Activated B cell treated with CpG ODN at 0.5 μM for 24 hours (primary cell): Measurements from ENCODE around the gene PI4K2A. TPM values are rescaled to one million over a fixed set of nuclear protein-coding genes. Genes with fewer than 3 reads are reported as not detected.

Source experiments
- ATAC-seq: fragments of 200-7000 bp; cut with Tn5 transposase; one replicate; pipeline ENCODE4 v1.10.0; 2021; ENCODE audit warnings: low read depth, mild to moderate bottlenecking, moderate library complexity
- CTCF ChIA-PET: fragments of 350-600 bp; sonication (Branson Sonifier 250); formaldehyde crosslinking; loops from one replicate; lab custom pipeline; 2021; ENCODE audit warnings: antibody characterized with exemption; lab: Charles Lee
- POLR2A ChIA-PET: fragments of 350-600 bp; sonication (Branson Sonifier 250); formaldehyde crosslinking; loops from one replicate; lab custom pipeline; 2021; ENCODE audit warnings: antibody characterized with exemption; lab: Charles Lee
- DNase-seq: peaks from one replicate; pipeline ENCODE4 v3.0.0; 2022
- H3K27ac Mint-ChIP-seq: one replicate; pipeline ENCODE4 v1.8.0; 2020; ENCODE audit warnings: mixed read lengths
- H3K27me3 Mint-ChIP-seq: one replicate; pipeline ENCODE4 v1.8.0; 2021; ENCODE audit warnings: mixed read lengths
- H3K36me3 Mint-ChIP-seq: one replicate; pipeline ENCODE4 v1.8.0; 2021; ENCODE audit warnings: low read depth, mixed read lengths
- H3K4me1 Mint-ChIP-seq: one replicate; pipeline ENCODE4 v1.8.0; 2021; ENCODE audit warnings: mixed read lengths
- H3K4me3 Mint-ChIP-seq: one replicate; pipeline ENCODE4 v1.8.0; 2020; ENCODE audit warnings: mild to moderate bottlenecking, mixed read lengths
- H3K9me3 Mint-ChIP-seq: one replicate; pipeline ENCODE4 v1.8.0; 2020; ENCODE audit warnings: mixed read lengths
- intact Hi-C: fragments of 100-400 bp; cut with micrococcal nuclease; formaldehyde crosslinking; loops from one replicate; pipeline ENCODE4 v1.15.1; 2024
- total RNA-seq: library from RNA; stranded (reverse); gene quantifications from 2 replicates; pipeline ENCODE4 v1.2.3, GENCODE V29; 2022
- TF ChIP-seq, protein P1 (sequence below): fragments of 200-600 bp; IDR thresholded peaks from one replicate; pipeline ENCODE4 v1.8.0; 2022; ENCODE audit warnings: antibody characterized with exemption, mild to moderate bottlenecking

Gene PI4K2A
- total RNA-seq, result 15.0 and 15.1 TPM in 2 replicates

DNA sequence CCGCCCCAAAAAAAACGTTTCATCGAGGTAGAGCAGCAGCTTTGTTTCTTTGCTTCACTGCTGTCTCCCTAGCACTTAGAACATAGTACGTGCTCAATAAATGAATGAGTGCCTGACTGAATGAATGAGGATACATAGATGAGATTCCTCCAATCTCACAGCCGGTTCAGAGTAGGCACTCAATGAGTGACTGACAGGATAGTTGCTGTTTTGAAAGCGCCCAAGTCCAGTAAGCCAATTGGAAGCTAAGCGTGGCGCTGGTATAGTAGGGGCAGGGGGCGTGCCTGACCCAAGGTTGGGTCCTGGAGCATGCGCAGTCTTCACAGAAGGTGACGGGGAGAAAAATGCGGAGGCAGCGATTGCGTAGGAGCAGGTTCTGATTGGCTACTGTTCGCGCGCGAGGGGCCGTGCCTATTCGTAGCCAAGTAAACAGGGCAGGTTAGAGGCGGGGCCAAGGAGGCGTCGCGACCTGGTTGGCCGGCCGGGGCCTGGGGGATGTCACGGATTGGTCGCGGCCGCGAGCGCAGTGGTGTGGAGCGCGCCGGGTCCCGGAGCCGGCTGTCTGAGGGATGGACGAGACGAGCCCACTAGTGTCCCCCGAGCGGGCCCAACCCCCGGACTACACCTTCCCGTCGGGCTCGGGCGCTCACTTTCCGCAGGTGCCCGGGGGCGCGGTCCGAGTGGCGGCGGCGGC, at the start of gene PI4K2A:
PI4K2A (plus strand) TSS at position 498 of the 694 bp plus-strand sequence; CDS start at position 570, 72 bp downstream.
- CTCF ChIA-PET, result no interaction called here
- H3K36me3 Mint-ChIP-seq, result peaks cover 27% of the 10 kb centered on the region

DNA sequence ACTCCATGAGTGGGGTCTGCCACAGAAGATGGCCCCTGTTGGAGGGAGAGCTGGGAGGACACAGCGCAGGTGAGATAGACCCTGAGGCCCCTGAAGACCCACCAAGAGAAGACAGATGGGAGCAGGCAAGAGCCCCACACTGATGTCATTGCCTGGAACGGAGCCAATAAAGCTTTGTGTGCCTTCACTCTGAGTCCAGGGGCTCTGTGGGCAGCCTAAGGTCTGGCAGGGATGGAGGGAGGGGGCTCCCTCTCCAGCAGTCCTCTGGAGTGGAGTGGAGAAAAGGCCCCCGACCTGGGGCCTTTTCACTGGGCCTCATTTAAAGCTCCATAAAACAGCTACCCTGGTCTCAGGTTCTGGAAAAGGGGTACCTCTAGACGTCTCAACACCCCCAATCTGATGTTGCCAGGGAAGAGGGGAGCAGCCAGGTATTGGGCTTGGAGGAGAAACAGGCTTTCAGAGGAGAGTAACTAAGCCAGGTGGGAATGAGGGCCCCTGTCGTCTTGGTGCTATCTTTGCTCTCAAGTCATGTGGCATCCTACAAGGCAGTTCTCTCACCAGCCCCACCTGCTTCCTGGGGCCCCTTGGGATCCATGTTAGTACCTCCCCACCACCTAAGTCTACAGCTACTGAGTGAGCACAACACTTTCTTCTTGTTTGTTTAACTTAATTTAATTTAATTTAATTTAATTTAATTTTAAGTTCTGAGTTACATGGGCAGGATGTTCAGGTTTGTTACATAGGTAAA, 49.5 kb upstream of the PI4K2A start:
- H3K27me3 Mint-ChIP-seq, result no peaks in the 10 kb centered on the region
- no peak for DNase-seq
- no peak overlapping the region for H3K4me3 Mint-ChIP-seq
- no peaks in the 10 kb centered on the region for H3K4me1 Mint-ChIP-seq
- intact Hi-C loops, result no loop called here
- no peak for ATAC-seq
- TF ChIP-seq, protein P1, sequence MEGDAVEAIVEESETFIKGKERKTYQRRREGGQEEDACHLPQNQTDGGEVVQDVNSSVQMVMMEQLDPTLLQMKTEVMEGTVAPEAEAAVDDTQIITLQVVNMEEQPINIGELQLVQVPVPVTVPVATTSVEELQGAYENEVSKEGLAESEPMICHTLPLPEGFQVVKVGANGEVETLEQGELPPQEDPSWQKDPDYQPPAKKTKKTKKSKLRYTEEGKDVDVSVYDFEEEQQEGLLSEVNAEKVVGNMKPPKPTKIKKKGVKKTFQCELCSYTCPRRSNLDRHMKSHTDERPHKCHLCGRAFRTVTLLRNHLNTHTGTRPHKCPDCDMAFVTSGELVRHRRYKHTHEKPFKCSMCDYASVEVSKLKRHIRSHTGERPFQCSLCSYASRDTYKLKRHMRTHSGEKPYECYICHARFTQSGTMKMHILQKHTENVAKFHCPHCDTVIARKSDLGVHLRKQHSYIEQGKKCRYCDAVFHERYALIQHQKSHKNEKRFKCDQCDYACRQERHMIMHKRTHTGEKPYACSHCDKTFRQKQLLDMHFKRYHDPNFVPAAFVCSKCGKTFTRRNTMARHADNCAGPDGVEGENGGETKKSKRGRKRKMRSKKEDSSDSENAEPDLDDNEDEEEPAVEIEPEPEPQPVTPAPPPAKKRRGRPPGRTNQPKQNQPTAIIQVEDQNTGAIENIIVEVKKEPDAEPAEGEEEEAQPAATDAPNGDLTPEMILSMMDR, result no peak
- no peaks in the 10 kb centered on the region for H3K36me3 Mint-ChIP-seq
- no peaks in the 10 kb centered on the region for H3K9me3 Mint-ChIP-seq
- ChIA-PET POLR2A (no interaction called here), CTCF (interaction anchor here (1.0 kb wide), 1 partner anchor 141 kb away, joined by 3 read pairs; no protein-coding TSS in a partner anchor)
- no peak overlapping the region for H3K27ac Mint-ChIP-seq

More for the DNA sequence above, at the start of gene PI4K2A:
- POLR2A ChIA-PET, result interaction anchor here (0.6 to 2.4 kb wide), 7 partner anchors 8 to 494 kb away, joined by 3 to 18 read pairs (median 7); partner anchors contain the start of genes AVPI1, R3HCC1L and ZFYVE27
- DNase-seq, result peak; percentile 92
- no peaks in the 10 kb centered on the region for H3K27me3 Mint-ChIP-seq
- ATAC-seq, result peak; percentile 96
- H3K27ac Mint-ChIP-seq, result peak within 1 kb of the TSS; percentile 90
- H3K9me3 Mint-ChIP-seq, result no peaks in the 10 kb centered on the region
- TF ChIP-seq, protein P1, result no peak
- H3K4me3 Mint-ChIP-seq, result peak within 1 kb of the TSS; percentile 97
- intact Hi-C loops, result loop anchor here (1.0 to 10.0 kb wide), 6 partner anchors 9 to 806 kb away; partner anchors contain the start of genes AVPI1, HPS1, MMS19 and PGAM1
- H3K4me1 Mint-ChIP-seq, result peaks cover 23% of the 10 kb centered on the region

DNA sequence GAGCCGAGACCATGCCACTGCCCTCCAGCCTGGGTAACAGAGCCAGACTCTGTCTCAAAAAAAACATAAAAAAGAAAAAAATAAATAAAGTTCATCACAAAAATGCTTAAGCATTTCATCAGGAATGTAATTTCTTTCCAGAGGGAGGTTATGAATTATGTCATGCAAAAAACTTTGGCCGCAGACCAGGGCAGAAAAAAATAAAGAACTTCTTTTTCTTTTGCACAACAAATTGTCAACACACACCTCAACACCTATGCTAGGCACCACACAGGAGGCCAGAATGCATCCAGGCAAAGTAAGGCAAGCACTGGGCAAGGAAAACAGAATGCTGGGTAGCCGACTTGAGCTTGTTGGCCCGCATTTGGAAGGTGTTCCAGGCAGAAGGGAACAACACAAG, 47.0 kb upstream of the PI4K2A start:
- Mint-ChIP-seq H3K27me3 (no peaks in the 10 kb centered on the region), H3K4me1 (no peaks in the 10 kb centered on the region), H3K4me3 (no peak overlapping the region), H3K9me3 (no peaks in the 10 kb centered on the region), H3K27ac (no peak overlapping the region), H3K36me3 (no peaks in the 10 kb centered on the region)
- intact Hi-C loops, result no loop called here
- ATAC-seq (no peak), DNase-seq (no peak)
- POLR2A ChIA-PET, result no interaction called here
- TF ChIP-seq, protein P1, result no peak
- CTCF ChIA-PET, result no interaction called here

DNA sequence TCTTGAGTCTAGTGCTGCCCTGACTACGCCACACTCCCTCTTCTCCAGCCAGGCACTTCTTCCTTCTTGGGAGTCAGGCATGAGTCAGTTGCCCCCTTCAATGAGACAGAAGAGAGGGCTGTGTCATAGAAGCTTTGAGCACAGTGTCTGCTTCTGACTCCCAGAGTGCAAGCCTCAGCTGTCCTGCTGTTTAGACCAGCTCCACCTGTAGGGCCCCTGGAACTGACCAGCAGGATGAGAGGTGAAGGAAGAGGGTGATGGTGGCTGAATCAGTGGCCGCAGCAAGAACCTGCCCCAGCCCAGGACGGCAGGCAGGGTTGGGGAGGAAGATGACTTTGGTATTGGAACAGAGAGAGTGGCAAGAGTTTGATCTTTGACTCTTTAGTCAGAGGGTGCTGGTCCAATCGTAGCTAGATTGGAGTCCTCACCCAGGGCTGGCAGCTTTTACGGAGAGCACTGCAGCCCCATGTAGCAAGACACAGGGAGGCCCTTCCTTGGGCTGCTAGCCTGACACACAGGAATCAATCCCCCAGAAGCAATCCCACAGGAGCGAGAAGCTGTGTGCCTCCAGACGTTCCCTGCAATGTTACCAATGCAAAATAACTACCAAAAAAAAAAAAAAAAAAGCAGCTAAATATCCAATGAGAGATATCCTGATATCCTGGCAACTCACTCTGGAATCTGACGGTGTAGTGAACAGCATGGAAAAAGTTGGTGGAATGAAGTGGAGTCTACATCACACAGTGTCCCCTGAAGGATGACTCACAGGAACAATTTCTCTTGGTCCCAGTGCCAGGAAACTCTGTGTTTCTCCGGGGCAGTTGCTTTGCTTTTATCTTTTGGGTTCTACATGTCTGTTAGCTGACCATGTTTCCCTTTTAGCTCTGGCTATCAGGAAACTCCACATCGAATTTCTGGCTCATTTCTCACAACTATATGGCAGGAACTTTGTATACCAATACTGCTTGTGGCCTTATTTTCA, 44.1 kb upstream of the PI4K2A start:
- POLR2A ChIA-PET, result no interaction called here
- H3K9me3 Mint-ChIP-seq, result no peaks in the 10 kb centered on the region
- intact Hi-C loops, result no loop called here
- ATAC-seq, result no peak
- no peaks in the 10 kb centered on the region for H3K36me3 Mint-ChIP-seq
- no peak overlapping the region for H3K27ac Mint-ChIP-seq
- CTCF ChIA-PET, result no interaction called here
- DNase-seq, result no peak
- H3K4me3 Mint-ChIP-seq, result no peak overlapping the region
- H3K27me3 Mint-ChIP-seq, result no peaks in the 10 kb centered on the region
- H3K4me1 Mint-ChIP-seq, result no peaks in the 10 kb centered on the region
- TF ChIP-seq, protein P1, result no peak
